Measurements from ENCODE around the gene DLL4.
"Not testable (repeated sequence)": the region's sequence is repeated elsewhere in the genome, so short reads cannot be mapped to it uniquely, and the experiment has no call there.

The DLL4 gene

DNA sequence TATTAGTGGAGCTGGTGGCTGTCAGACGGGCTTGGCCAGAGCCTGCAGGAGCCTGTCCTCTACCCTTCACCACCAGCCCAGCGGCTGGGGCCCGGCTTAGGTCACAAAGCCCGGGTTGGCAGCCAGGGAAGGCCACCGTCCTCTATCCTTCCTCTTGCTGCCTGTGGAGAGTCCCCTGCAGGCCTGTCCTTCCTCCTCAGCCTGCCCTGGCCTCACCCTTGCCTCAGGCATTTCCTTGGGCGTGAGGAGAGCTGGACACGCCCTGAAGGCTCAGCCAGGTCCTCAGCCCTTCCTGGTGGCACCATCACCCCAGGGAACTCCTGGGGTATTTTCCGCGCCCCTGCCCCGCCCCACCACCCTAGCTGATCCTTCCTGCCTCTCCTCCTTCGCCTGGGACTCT is 31.8 kb downstream of the DLL4 start:
- no peak for DNase-seq

DNA sequence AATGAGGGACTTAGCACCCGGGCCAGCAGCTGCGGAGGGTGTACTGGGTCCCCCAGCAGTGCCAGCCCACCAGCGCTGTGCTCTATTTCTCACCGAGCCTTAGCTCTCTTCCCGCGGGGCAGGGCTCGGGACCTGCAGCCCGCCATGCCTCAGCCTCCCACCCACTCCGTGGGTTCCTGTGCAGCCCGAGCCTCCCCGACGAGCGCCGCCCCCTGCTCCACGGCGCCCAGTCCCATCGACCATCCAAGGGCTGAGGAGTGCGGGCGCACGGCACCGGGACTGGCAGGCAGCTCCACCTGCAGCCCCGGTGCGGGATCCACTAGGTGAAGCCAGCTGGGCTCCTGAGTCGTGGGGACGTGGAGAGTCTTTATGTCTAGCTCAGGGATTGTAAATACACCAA is 32.6 kb downstream of the DLL4 start:
- DNase-seq = not testable (repeated sequence)

DNA sequence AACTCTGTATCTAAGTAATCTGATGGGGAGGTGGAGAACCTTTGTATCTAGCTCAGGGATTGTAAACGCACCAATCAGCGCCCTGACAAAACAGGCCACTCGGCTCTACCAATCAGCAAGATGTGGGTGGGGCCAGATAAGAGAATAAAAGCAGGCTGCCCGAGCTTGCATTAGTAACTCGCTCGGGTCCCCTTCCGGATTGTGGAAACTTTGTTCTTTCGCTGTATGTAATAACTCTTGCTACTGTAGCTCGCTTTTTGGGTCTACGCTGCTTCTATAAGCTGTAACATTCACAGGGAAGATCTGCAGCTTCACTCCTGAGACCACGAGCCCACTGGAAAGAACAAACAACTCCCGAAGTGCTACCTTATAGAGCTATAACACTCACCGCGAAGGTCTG is 33.2 kb downstream of the DLL4 start:
- DNase-seq = not testable (repeated sequence)

DNA sequence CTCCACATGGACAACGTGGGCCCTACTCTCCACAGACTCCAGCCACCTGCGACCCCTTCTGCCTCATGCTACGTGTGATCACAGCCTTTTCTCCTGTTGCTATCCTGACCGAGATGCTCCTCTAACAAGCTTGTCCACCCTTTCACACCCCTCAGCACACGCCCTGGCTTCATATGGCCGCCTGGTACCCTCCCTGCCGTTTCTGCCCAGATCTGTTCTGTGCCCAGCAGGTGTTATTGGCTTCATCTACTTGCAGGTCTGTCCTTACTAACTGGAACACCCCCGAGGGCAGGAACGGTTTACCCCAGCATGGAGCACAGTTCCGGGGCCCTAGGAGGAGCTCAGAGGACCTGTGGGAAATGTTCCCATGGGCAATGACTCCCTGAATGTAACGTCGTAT is 34.1 kb downstream of the DLL4 start:
- DNase-seq = no peak

DNA sequence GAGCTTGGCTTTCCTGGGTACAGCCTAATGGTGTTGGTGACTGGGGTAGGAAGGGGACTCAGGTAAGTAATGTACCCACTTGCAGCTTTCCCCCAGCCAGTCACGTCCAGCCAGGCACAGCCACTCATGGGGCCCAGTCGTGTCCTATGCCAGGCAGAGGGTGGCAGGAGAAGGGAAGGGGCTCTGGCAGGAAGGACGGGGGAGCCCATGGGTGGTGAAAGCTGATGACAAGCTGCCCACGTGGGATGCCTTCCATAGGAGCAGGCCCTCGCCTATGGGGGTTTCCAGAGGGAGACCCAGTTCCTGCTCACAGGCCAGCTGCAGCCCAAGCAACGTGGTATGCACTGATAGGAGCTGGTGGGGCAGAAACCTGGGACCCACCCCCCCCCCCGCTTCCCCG is 34.9 kb downstream of the DLL4 start:
- DNase-seq = no peak

DNA sequence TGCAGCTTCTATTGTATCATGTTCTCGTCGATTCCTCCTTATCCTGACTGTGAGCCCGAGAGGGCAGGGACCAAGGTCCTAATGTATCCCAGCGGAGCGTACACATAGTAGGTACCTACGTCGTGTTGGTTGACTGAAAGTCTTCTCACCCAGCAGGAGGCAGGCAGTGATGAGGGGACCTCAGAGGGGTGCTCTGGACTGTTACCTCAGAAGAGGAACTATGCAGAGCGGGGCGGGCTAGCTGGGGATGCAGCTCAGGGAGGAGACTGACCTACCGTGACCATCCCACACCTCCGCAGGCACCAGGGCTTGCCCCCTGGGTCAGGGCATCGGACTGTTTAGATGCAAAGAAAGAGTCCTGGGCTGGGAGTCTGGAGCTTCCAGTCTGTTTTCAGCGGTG is 35.5 kb downstream of the DLL4 start:
- no peak for DNase-seq

DNA sequence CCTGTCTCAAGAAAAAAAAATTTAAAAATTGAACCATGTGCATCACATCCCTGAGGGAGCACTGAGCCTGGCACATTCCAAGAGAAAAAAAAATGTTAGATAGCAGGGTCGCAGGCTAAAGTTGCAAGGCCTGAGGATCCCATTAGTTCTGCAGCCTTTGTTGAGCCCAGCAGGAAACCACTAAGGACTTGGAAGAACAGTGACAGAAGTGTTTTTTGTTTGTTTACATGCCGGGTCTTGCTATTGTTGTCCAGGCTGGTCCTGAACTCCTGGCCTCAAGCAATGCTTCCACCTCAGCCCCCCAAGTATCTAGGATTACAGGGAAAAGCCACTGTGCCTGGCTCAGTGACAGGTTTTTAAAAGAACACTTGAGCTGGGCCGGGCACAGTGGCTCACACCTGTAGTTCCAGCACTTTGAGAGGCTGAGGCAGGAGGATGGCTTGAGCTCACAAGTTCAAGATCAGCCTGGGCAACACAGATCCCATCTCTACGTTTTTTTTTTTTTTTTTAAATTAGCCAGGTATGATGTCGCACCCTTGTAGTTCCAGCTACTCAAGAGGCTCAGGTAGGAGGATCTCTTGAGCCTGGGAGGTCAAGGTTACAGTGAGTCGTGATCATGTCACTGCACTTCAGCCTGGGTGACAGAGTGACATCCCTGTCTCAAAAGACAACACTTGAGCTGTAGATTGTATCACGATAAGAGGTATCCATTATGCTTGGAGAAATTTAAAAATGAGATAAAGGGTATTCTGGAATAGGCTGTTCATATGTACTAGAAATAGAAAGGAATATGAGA is 39.3 kb downstream of the DLL4 start:
- DNase-seq = no peak

DNA sequence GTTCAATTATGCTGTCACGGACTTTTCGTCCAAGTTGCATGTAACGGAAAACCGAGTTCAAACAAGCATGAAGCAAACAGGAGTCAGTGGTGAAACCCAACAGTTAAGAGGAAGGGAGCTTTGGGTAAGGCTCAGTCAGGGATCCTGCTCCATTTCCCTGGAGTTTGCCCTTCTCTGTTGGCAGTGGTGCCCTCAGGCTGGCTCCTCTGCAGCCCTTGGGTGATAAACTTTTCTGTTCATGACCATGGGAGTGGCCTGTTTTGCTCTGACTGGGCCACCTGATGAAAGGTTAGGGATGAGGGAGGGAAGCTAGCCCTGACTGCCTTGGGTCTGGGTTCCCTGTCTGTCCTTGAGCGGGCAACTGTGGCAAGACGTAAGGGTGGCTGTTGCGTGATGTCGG is 40.2 kb downstream of the DLL4 start:
- no peak for DNase-seq

DNA sequence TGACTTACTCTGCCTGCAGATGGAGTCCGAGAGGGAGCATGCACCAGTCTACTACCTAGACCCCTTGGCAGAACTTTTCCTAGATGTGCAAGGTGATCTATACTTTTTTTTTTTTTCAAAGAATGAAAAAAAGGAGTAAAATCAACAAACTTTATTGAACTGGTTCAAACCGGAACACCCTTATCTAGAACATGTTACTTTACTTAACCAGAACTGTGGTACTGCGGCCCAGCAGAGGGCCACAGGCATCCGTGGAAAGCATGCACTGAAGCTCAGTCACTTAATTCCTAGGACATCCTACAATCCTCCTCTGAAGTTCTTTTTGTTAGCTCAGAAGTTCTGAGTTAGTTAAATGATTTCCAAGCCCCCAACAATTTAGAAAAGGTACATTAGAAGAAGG is 45.7 kb downstream of the DLL4 start:
- DNase-seq = no peak

DNA sequence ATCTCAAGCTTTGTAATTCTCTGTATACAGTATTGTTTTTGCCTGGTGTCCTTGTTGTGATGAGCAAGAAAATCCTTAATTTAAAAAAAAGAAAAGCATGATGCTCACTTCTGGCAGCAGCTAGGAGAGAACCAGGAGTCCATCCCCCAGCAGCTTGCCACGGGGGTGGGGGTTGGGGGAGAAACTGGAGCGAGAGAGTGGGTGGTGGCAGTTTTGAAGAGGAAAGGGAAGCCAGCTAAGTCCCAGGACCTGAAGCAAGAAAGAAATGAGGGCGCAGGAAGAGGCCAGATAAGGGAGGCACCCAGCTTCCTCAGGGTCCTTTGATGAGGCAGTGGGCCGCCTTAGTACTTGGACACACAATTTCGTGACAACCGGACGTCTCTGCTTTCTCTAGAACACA is 47.7 kb downstream of the DLL4 start:
- no peak for DNase-seq

DNA sequence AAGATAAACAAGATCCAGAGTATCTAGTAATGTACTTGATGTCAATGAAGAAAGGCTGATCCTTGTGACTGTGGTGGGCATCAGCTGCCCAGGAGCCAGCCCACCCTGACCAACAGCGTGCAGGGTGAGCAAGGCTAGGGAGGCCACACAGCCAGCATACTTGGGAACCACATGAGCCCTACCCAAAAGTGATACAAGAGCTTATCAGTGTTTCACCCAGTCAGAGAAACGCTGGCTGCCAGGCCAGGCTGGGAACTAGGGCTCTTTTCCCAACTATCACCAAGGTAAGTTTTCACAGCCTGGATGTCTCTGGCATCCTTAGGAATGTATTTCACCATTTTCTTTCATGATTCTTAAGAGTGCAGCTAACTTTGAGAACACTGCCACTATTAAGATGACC is 49.0 kb downstream of the DLL4 start:
- no peak for DNase-seq

DNA sequence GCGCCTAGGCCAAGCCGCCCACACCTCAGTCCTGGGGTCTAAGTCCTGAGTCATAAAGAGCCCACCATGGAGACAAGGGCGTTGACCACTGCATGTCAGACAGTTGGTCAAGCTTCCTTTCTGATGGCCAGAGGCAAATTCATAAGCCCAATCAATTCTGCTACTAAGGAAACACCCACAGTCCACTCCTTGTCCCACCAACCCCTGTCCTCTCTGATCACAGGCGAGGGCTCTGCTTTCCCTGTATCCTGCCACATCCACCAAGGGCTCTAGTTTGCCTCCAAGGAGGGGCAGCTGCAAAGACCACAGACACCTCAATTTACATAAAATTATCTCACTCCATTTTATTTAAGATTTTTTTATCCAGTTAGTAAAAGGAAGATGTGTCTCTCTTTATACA is 49.4 kb downstream of the DLL4 start:
- no peak for DNase-seq

DNA sequence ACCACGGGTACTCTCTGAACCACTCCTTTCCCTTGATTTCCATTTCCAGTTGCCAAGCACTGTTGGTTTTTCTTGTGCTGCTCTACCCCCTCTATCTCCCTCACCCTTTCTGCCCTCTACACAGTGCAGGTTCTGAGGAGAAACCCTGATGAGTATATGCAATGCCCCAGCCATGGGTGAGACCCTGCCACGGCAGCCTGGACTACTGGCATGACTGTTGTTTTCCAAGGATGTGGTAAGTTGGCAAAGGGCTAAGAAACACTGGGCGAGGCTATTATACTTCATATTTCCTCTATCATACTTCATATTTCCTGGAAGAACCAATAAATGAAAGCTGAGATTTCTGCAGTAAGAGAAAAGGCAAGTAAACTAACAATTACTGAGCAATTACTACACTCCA is 52.0 kb downstream of the DLL4 start:
- no peak for DNase-seq

DNA sequence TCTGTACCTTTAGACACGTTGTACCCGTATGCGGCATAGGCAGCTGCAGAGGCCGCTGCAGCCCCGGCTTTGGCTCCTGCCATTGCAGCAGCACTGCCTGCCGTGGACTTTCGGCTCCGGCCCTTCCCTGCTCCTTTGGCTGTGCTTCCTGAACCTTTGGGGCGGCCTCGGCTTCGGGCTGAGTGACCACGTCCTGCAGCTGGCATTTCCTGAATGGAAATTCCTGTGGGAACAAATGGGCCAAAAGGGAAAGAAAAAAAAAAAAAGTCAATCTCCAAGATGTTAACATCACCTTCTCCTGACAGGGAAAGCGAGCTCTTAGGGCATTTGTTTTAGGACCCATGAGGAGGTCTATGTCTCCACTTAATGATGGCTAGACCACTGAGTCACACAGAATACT is 53.7 kb downstream of the DLL4 start:
- no peak for DNase-seq

DNA sequence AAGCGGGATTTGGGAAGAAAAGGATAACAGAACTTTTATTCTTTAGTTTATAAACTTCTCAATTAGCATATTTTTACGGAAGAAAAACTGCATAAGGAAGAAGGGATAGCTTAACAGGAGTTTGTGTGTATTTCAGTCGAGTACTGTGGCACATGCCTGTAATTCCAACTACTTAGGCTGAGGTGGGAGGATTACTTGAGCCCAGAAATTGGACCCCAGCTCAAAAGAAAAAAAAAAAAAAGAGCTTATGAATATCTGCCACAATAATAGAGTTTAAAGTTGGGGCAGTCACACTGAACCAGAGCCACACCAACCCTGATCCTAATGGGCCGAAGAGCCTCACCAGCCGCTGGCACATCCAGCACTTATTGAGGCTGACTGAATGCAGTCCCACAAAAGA is 55.3 kb downstream of the DLL4 start:
- no peak for DNase-seq

DNA sequence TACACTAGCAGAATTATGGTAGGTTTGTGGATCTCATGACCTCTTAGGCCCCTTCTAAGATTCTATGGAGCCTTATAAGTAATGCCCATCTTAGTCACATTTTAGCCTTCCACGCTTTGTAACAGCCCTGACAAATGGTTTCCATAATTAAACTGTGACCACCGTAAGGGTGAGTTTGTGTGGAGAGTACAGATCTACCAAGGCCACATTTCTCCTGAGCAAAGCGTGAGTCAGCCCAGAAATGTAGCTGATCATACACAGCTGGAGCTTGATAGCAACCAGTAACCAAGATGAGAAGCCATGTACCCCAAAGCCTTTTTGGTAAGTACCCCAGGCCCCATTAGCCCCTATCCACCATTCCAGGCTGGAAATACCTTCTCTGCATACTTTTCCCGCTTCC is 55.8 kb downstream of the DLL4 start:
- no peak for DNase-seq

DNA sequence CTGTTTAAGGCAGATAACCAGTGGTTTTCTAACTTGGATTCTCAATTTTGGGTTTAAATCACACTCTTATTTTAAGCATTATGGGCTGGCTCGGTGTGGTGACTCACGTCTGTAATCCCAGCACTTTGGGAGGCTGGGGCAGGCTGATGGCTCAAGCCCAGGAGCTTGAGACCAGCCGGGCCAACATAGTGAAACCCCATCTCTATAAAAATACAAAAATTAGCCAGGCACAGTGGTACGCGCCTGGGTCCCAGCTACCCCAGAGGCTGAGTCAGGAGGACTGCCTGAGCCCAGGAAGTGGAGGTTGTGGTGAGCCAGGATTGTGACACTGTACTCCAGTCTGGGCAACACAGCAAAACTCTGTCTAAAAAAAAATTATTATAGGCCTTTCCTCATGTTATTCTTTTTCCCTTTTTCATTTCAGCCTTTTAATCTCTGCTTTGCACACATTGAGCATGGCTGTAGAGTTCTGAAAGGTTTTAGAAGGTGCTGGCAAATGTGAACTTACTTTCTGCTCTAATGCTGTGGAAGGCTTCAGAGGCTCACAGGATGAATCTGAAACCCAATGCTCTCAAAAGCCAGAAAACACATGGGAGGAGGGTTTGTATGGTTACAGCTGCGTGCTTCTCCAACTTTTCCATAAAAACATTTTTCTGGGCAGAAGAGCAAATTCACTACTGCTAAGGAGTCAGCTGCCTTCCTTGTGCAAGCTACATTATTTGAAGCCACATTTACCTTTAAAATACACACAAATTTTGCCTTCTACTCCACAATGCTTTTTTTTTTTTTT is 56.6 kb downstream of the DLL4 start:
- no peak for DNase-seq

DNA sequence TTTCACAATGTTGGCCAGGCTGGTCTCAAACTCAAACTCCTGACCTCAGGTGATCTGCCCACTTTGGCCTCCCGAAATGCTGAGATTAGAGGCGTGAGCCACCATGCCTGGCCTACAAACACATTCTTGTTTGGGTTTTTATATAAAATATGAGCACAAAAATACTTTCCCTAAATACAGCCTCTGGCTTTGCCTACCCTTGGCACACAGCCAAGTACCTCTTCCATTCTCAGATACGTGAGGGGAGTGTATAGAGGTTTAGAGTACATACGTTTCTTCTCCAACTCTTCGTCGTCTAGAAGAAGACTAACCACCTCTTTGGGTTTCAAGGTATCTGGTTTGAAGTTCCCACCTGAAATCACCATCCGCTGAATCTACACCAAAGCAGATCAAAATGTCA is 57.7 kb downstream of the DLL4 start:
- DNase-seq = no peak

DNA sequence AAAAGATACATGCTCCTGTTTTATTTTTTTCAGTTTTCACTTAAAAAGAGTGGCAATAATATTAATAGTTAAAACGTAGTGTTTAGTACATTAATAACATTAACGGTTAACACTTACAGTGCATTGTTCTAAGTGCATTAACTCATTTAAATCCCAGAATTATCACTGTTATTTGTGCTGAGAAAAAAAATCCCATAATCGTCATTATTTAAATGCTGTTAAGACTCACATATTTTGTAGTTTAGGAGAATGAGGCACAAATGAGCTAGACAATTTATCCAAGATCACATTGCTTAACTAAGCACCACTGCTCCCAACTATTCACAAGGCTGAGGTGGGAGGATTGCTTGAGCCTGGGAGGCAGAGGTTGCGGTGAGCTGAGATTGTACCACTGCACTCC is 59.0 kb downstream of the DLL4 start:
- no peak for DNase-seq

All from NCI-H510A (cell line).